ENCODE measurements around the gene NFILZ. TPM values are rescaled to one million over a fixed set of nuclear protein-coding genes. Genes with fewer than 3 reads are reported as not detected.

NFILZ gene
- total RNA-seq, 1 experiment from 2014 or later: not detected

DNA sequence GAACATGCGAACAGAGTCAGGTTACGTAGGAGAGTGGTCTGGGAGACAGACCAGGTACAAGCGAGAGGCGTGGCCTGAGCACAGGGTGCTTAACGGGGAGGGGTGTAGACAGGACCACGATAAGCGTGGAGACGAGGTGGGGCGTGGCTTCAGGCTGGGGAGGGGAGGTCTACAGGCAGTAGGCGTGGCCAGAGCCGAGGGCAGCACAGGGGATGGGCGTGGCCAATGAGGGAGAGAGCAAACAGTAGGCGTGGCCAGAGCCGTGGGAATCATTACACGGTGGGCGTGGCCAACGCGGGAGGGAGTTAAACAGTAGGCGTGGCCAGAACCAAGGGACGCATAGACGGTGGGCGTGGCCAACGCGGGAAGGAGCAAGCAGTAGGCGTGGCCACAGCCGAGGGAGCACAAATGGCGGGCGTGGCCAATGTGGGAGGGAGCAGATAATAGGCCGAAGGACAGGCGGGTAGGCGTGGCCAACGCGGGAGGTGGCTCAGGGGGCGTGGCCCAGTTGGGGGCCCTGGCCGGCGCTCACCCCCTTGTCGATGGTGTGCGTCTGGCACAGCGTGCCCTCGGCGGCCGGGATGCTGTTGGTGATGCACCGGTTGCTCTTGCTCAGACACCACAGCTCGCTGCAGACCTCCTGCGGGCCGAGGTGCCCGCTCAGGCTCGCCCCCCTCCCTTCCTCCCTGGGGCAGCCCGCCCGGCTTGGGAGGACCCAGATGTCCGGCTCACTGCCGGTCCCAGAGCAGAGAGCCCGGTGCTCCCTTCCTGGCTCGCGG is 38.0 kb upstream of the NFILZ start:
- Histone ChIP-seq H3K4me3 (replicated peaks in 1 of 2; ENCODE audit: low read depth in 1 of 2, low read length in 2 of 2) (no peak overlapping the region), H3K9ac (ENCODE audit: low read length) (no peak overlapping the region), H4K20me1 (ENCODE audit: insufficient read depth) (no peaks in the 10 kb centered on the region), H3K79me2 (ENCODE audit: insufficient read depth, low read length) (no peaks in the 10 kb centered on the region), H3K36me3 (ENCODE audit: control insufficient read depth in 1 of 2, insufficient read depth in 2 of 2, low read length in 2 of 2) (no peaks in the 10 kb centered on the region), H3K27me3 (ENCODE audit: insufficient read depth, low read length) (no peaks in the 10 kb centered on the region), H3K4me2 (ENCODE audit: low read length) (no peak overlapping the region), H3K9me3 (ENCODE audit: control insufficient read depth in 1 of 2, insufficient read depth in 1 of 2, low read depth in 1 of 2, low read length in 2 of 2) (peaks cover 0 to 4% of the 10 kb centered on the region in 2 experiments; a peak in 2 of 4 replicates), H2AFZ (ENCODE audit: low read depth, low read length, poor library complexity, severe bottlenecking) (no peak overlapping the region), H3K27ac (ENCODE audit: low read depth, low read length) (no peak overlapping the region; the same call in 1 of the 2 replicates), H3K4me1 (ENCODE audit: control insufficient read depth in 1 of 2, insufficient read depth in 2 of 2, low read length in 2 of 2) (peaks cover 3 to 5% of the 10 kb centered on the region in 2 experiments; a peak in 2 of 4 replicates), H3K9me2 (ENCODE audit: insufficient read depth) (no peaks in the 10 kb centered on the region)
- TF ChIP-seq, protein P1, sequence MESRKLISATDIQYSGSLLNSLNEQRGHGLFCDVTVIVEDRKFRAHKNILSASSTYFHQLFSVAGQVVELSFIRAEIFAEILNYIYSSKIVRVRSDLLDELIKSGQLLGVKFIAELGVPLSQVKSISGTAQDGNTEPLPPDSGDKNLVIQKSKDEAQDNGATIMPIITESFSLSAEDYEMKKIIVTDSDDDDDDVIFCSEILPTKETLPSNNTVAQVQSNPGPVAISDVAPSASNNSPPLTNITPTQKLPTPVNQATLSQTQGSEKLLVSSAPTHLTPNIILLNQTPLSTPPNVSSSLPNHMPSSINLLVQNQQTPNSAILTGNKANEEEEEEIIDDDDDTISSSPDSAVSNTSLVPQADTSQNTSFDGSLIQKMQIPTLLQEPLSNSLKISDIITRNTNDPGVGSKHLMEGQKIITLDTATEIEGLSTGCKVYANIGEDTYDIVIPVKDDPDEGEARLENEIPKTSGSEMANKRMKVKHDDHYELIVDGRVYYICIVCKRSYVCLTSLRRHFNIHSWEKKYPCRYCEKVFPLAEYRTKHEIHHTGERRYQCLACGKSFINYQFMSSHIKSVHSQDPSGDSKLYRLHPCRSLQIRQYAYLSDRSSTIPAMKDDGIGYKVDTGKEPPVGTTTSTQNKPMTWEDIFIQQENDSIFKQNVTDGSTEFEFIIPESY (IDR thresholded peaks at IDR 0.05; ENCODE audit: extremely low read depth, insufficient replicate concordance, low read length): no peak
- TF ChIP-seq TCF7L2 (IDR thresholded peaks at IDR 0.05; ENCODE audit: borderline replicate concordance, extremely low read depth, insufficient read depth, insufficient read length): no peak
- TF ChIP-seq, protein P2, sequence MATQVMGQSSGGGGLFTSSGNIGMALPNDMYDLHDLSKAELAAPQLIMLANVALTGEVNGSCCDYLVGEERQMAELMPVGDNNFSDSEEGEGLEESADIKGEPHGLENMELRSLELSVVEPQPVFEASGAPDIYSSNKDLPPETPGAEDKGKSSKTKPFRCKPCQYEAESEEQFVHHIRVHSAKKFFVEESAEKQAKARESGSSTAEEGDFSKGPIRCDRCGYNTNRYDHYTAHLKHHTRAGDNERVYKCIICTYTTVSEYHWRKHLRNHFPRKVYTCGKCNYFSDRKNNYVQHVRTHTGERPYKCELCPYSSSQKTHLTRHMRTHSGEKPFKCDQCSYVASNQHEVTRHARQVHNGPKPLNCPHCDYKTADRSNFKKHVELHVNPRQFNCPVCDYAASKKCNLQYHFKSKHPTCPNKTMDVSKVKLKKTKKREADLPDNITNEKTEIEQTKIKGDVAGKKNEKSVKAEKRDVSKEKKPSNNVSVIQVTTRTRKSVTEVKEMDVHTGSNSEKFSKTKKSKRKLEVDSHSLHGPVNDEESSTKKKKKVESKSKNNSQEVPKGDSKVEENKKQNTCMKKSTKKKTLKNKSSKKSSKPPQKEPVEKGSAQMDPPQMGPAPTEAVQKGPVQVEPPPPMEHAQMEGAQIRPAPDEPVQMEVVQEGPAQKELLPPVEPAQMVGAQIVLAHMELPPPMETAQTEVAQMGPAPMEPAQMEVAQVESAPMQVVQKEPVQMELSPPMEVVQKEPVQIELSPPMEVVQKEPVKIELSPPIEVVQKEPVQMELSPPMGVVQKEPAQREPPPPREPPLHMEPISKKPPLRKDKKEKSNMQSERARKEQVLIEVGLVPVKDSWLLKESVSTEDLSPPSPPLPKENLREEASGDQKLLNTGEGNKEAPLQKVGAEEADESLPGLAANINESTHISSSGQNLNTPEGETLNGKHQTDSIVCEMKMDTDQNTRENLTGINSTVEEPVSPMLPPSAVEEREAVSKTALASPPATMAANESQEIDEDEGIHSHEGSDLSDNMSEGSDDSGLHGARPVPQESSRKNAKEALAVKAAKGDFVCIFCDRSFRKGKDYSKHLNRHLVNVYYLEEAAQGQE (IDR thresholded peaks at IDR 0.05; ENCODE audit: low read depth): no peak
- TF ChIP-seq CBX3 (IDR thresholded peaks at IDR 0.05; ENCODE audit: low read depth): no peak
- TF ChIP-seq SRF (IDR thresholded peaks at IDR 0.05; ENCODE audit: low read depth): no peak
- no peak for TF ChIP-seq RAD21 (IDR thresholded peaks at IDR 0.05; ENCODE audit: low read depth)
- TF ChIP-seq, protein P3, sequence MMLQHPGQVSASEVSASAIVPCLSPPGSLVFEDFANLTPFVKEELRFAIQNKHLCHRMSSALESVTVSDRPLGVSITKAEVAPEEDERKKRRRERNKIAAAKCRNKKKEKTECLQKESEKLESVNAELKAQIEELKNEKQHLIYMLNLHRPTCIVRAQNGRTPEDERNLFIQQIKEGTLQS (IDR thresholded peaks at IDR 0.05): no peak
- no peak for TF ChIP-seq POLR2A (IDR thresholded peaks at IDR 0.05; ENCODE audit: borderline replicate concordance, extremely low read depth, insufficient read depth, insufficient read length)
- TF ChIP-seq ELF1 (IDR thresholded peaks at IDR 0.05; ENCODE audit: borderline replicate concordance, low read depth): no peak
- DNase-seq (ENCODE audit: low read depth, low spot score) (no peak), ATAC-seq (peak; percentile 84)
- POLR2A ChIA-PET: no interaction called here
- intact Hi-C loops (cut with micrococcal nuclease): no loop called here
- no TSS peak for BruUV-seq (replicated peaks)
- CTCF ChIA-PET: interaction anchor here (3.7 kb wide), 1 partner anchor 11 kb away, joined by 20 read pairs; no protein-coding TSS in a partner anchor
- RAD21 ChIA-PET (ENCODE audit: low non-redundant PET in 1 of 2, low total read pairs in 2 of 2, uncharacterized antibody in 2 of 2, unreplicated experiment in 2 of 2): no interaction called here

Measured in HCT116 (cell line).